Endothelial cell of umbilical vein (primary cell): ENCODE results near the gene FGD3. TPM values are rescaled to one million over a fixed set of nuclear protein-coding genes. Genes with fewer than 3 reads are reported as not detected.

Experiments
- BruUV-seq: library from RNA; stranded (reverse); fragments of 400-500 nt; replicated peaks from 2 replicates; lab custom pipeline; 2021; lab: Mats Ljungman, UMichigan
- CTCF ChIA-PET: fragments of 300-600, 350-600 bp; sonication (Branson Sonifier 250); formaldehyde crosslinking; loops from one replicate; lab custom pipeline; 2021; ENCODE audit warnings: antibody characterized with exemption, inconsistent platforms; lab: Charles Lee
- POLR2A ChIA-PET: fragments of 300-600, 350-600 bp; sonication (Branson Sonifier 250); formaldehyde crosslinking; loops from one replicate; lab custom pipeline; 2021; ENCODE audit warnings: antibody characterized with exemption, inconsistent platforms; lab: Charles Lee
- DNase-seq: peaks from one replicate; pipeline ENCODE4 v3.0.0-alpha.2; 2011; ENCODE audit warnings: low read depth, low spot score
- FAIRE-seq: peaks from 2 replicates; lab custom pipeline; 2011; peaks lifted over from hg19 to GRCh38; lab: Jason Lieb, UNC
- H2AFZ ChIP-seq: 2 replicates; pipeline ENCODE4 v1.6.0; 2012; ENCODE audit warnings: low read depth, low read length, control low read depth, inconsistent platforms
- H3K27ac ChIP-seq: 2 replicates; pipeline ENCODE4 v1.5.1; 2011; ENCODE audit warnings: low read depth, mild to moderate bottlenecking, control low read depth, low read length, moderate library complexity; ENCODE audit not compliant: insufficient read depth
- H3K27me3 ChIP-seq, 2 experiments: 2 replicates each; pipeline versions ENCODE4 v1.6.0 to v1.6.1; 2011; ENCODE audit warnings: low read length in 2 of 2, mixed read lengths in 1 of 2; ENCODE audit not compliant: control insufficient read depth in 2 of 2, insufficient read depth in 2 of 2
- H3K36me3 ChIP-seq, 2 experiments: 2 replicates in 1 of 2; 3 replicates in 1 of 2; pipeline ENCODE4 v1.5.1; 2011; ENCODE audit warnings: low read length in 2 of 2, mild to moderate bottlenecking in 1 of 2, moderate library complexity in 1 of 2; ENCODE audit not compliant: control insufficient read depth in 2 of 2, insufficient read depth in 2 of 2; ENCODE audit errors: extremely low read depth in 1 of 2
- H3K4me1 ChIP-seq: 3 replicates; pipeline ENCODE4 v1.5.1; 2011; ENCODE audit warnings: mild to moderate bottlenecking, low read length; ENCODE audit not compliant: control insufficient read depth, insufficient read depth; ENCODE audit errors: extremely low read depth
- H3K4me2 ChIP-seq: 2 replicates; pipeline ENCODE4 v1.6.1; 2011; ENCODE audit warnings: low read length, control low read depth, mixed read lengths; ENCODE audit not compliant: insufficient read depth
- H3K4me3 ChIP-seq, 3 experiments: fragments of 200-600 bp in 1 of 3; sonication (generic), shearing (Covaris generic) in 1 of 3; replicated peaks in 1 of 3; 2 replicates each; pipeline ENCODE4 v1.5.1; 2011 to 2016; ENCODE audit warnings: control low read depth in 3 of 3, low read length in 3 of 3, mild to moderate bottlenecking in 2 of 3, inconsistent platforms in 1 of 3, low read depth in 1 of 3, moderate library complexity in 1 of 3; ENCODE audit not compliant: insufficient read depth in 1 of 3
- H3K79me2 ChIP-seq: 2 replicates; pipeline ENCODE4 v1.6.0; 2012; ENCODE audit warnings: low read length, inconsistent platforms; ENCODE audit not compliant: control insufficient read depth, insufficient read depth
- H3K9ac ChIP-seq: replicated peaks from 2 replicates; pipeline ENCODE3; 2011; ENCODE audit warnings: low read length, control low read depth; ENCODE audit not compliant: insufficient read depth; ENCODE audit errors: extremely low read depth
- H3K9me1 ChIP-seq: replicated peaks from 3 replicates; pipeline ENCODE4 v1.6.0; 2011; ENCODE audit warnings: mild to moderate bottlenecking, low read length; ENCODE audit not compliant: control insufficient read depth, insufficient read depth; ENCODE audit errors: extremely low read depth
- H3K9me3 ChIP-seq: replicated peaks from 2 replicates; pipeline ENCODE4 v1.5.1; 2012; ENCODE audit warnings: low read length, inconsistent platforms; ENCODE audit not compliant: control insufficient read depth, insufficient read depth
- H4K20me1 ChIP-seq: replicated peaks from 2 replicates; pipeline ENCODE3; 2011; ENCODE audit warnings: mild to moderate bottlenecking, low read length; ENCODE audit not compliant: control insufficient read depth, insufficient read depth; ENCODE audit errors: extremely low read depth
- EZH2 ChIP-seq: IDR thresholded peaks from 2 replicates; pipeline ENCODE4 v1.6.1; 2012; ENCODE audit warnings: borderline replicate concordance, low read depth, mild to moderate bottlenecking, moderate library complexity, low read length, inconsistent platforms; ENCODE audit not compliant: severe bottlenecking
- FOS ChIP-seq: IDR thresholded peaks from 2 replicates; pipeline ENCODE4 v1.6.1; 2011; ENCODE audit warnings: mild to moderate bottlenecking, low read length, moderate library complexity, borderline replicate concordance; ENCODE audit not compliant: insufficient read depth
- GATA2 ChIP-seq: IDR thresholded peaks from 2 replicates; pipeline ENCODE4 v1.7.0; 2011; ENCODE audit warnings: low read depth, mild to moderate bottlenecking, moderate library complexity, mixed read lengths, low read length; ENCODE audit not compliant: insufficient read length, insufficient read depth
- JUN ChIP-seq: IDR thresholded peaks from 2 replicates; pipeline ENCODE4 v1.6.1; 2011; ENCODE audit warnings: borderline replicate concordance, low read depth; ENCODE audit not compliant: insufficient read length, insufficient read depth
- MYC ChIP-seq: IDR thresholded peaks from one replicate; pipeline ENCODE4 v1.6.1; 2011; ENCODE audit warnings: mild to moderate bottlenecking, low read depth, low read length
- POLR2A ChIP-seq: IDR thresholded peaks from 2 replicates; pipeline ENCODE4 v1.6.1; 2012; ENCODE audit warnings: low read depth, mild to moderate bottlenecking, control low read depth, low read length
- POLR2AphosphoS5 ChIP-seq: IDR thresholded peaks from 2 replicates; pipeline ENCODE4 v1.6.1; 2012; ENCODE audit warnings: low read depth, mild to moderate bottlenecking, control low read depth, low read length, moderate library complexity; ENCODE audit not compliant: insufficient read depth
- dilution Hi-C: fragments of 300-500 bp; cut with MboI; formaldehyde crosslinking; loops from one replicate; pipeline ENCODE4 v1.15.0; 2019; ENCODE audit warnings: low sequenced_read_pairs; ENCODE audit not compliant: extremely low pct_ligation_motif_present
- intact Hi-C: fragments of 100-400 bp; cut with micrococcal nuclease; formaldehyde crosslinking; loops from one replicate; pipeline ENCODE4 v1.10.0; 2022
- polyA plus RNA-seq, 4 experiments: library from polyadenylated mRNA; depleted of rRNA in 3 of 4; stranded (reverse) in 3 of 4; unstranded in 1 of 4; fragments of >200 nt; gene quantifications; 2 replicates each; pipeline versions ENCODE4 v1.2.1 to v1.2.3, GENCODE V29; 2011 to 2012; ENCODE audit warnings: missing spikeins in 1 of 4
- total RNA-seq: library from RNA; stranded (reverse); gene quantifications from 2 replicates; pipeline ENCODE4 v1.2.3, GENCODE V29; 2021
- TF ChIP-seq, protein P1 (sequence below): IDR thresholded peaks from 2 replicates; pipeline ENCODE4 v1.6.1; 2011; ENCODE audit not compliant: insufficient read depth, insufficient read length
- TF ChIP-seq, protein P2 (sequence below), 2 donors: IDR thresholded peaks; 1 replicate in 1 of 2; 2 replicates in 1 of 2; pipeline ENCODE4 v1.5.1; 2011; ENCODE audit warnings: low read length in 2 of 2, mild to moderate bottlenecking in 2 of 2, moderate library complexity in 2 of 2, control low read depth in 1 of 2, inconsistent platforms in 1 of 2, low read depth in 1 of 2; ENCODE audit not compliant: insufficient read depth in 1 of 2; ENCODE audit errors: extremely low read depth in 1 of 2

FGD3 gene
- total and polyA plus RNA-seq, 2 donors (not counting 3 experiments of a cell fraction or from before 2014, with no cell fraction given): not detected

DNA sequence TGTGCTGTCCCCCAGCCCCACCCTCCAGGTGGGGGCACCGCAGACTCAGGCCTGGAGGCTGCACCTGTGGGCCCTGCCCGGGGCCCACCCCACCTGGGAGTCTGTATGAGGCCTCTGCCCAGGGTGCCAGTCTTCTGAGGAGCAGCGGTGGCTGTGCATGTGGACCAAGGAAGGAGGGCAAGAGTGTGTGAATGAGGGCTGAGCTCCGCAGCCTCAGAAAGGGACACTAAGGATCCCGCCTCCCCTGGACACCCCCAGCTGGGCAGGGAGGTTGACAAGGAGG is 19.1 kb downstream of the FGD3 start:
- POLR2A ChIA-PET: no interaction called here
- no peak overlapping the region for H2AFZ ChIP-seq
- H3K36me3 ChIP-seq: no peaks in the 10 kb centered on the region
- no peaks in the 10 kb centered on the region for H3K4me1 ChIP-seq
- H3K9ac ChIP-seq: no peak overlapping the region
- H3K79me2 ChIP-seq: no peaks in the 10 kb centered on the region
- no peak overlapping the region for H3K27ac ChIP-seq
- no peak for TF ChIP-seq FOS
- H4K20me1 ChIP-seq: no peaks in the 10 kb centered on the region
- no peak overlapping the region for H3K4me3 ChIP-seq
- no peaks in the 10 kb centered on the region for H3K27me3 ChIP-seq
- no TSS peak for BruUV-seq
- DNase-seq (no peak), FAIRE-seq (no peak)
- H3K9me1 ChIP-seq: no peaks in the 10 kb centered on the region
- no peaks in the 10 kb centered on the region for H3K9me3 ChIP-seq
- intact Hi-C loops (no loop called here), dilution Hi-C loops (no loop called here)
- no peak overlapping the region for H3K4me2 ChIP-seq
- CTCF ChIA-PET: interaction anchor here (1.0 to 1.4 kb wide), 2 partner anchors 11 to 12 kb away, joined by 3 to 4 read pairs; no protein-coding TSS in a partner anchor

DNA sequence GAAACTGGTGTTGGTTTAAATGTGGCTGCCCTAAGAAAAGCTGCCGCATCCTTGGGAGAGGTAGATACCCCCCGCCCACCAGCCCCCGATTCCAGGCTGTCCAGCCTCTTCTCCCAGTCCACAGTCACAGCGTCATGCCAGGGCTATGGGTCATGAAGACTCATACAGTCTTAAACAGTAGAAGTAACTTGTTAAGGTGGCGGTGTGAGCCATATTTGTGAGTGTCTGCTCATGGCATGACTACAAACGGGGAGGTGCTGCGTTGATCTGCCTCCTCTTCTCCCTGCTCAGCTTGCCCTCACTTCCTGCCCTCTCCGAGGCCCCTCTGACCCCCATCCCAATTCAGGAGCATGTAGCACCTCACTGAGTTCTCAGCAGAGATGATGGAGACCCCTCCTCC is 20.8 kb downstream of the FGD3 start:
- H3K27ac ChIP-seq: no peak overlapping the region
- DNase-seq (no peak), FAIRE-seq (no peak)
- H4K20me1 ChIP-seq: no peaks in the 10 kb centered on the region
- H3K9ac ChIP-seq: no peak overlapping the region
- CTCF ChIA-PET: no interaction called here
- no peak overlapping the region for H3K4me3 ChIP-seq
- H3K4me2 ChIP-seq: no peak overlapping the region
- H3K79me2 ChIP-seq: no peaks in the 10 kb centered on the region
- H3K4me1 ChIP-seq: no peaks in the 10 kb centered on the region
- no peaks in the 10 kb centered on the region for H3K9me1 ChIP-seq
- H2AFZ ChIP-seq: no peak overlapping the region
- POLR2A ChIA-PET: no interaction called here
- no peaks in the 10 kb centered on the region for H3K36me3 ChIP-seq
- no peaks in the 10 kb centered on the region for H3K9me3 ChIP-seq
- intact Hi-C loops: no loop called here
- dilution Hi-C loops: no loop called here
- BruUV-seq: no TSS peak
- TF ChIP-seq, protein P1, sequence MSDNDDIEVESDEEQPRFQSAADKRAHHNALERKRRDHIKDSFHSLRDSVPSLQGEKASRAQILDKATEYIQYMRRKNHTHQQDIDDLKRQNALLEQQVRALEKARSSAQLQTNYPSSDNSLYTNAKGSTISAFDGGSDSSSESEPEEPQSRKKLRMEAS: no peak
- TF ChIP-seq MYC: no peak
- TF ChIP-seq GATA2: no peak
- TF ChIP-seq, protein P2, sequence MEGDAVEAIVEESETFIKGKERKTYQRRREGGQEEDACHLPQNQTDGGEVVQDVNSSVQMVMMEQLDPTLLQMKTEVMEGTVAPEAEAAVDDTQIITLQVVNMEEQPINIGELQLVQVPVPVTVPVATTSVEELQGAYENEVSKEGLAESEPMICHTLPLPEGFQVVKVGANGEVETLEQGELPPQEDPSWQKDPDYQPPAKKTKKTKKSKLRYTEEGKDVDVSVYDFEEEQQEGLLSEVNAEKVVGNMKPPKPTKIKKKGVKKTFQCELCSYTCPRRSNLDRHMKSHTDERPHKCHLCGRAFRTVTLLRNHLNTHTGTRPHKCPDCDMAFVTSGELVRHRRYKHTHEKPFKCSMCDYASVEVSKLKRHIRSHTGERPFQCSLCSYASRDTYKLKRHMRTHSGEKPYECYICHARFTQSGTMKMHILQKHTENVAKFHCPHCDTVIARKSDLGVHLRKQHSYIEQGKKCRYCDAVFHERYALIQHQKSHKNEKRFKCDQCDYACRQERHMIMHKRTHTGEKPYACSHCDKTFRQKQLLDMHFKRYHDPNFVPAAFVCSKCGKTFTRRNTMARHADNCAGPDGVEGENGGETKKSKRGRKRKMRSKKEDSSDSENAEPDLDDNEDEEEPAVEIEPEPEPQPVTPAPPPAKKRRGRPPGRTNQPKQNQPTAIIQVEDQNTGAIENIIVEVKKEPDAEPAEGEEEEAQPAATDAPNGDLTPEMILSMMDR (IDR thresholded peaks at IDR 0.05; ENCODE audit: extremely low read depth in 1 of 2, insufficient read depth in 1 of 2, low read depth in 1 of 2, low read length in 2 of 2): no peak
- no peak for TF ChIP-seq POLR2A
- no peak for TF ChIP-seq EZH2
- TF ChIP-seq POLR2AphosphoS5: no peak
- TF ChIP-seq JUN: no peak
- no peak for TF ChIP-seq FOS
- H3K27me3 ChIP-seq: no peaks in the 10 kb centered on the region
